Liver (tissue), 9 donors: ENCODE results near the gene PPP2R2B. TPM values are rescaled to one million over a fixed set of nuclear protein-coding genes. Genes with fewer than 3 reads are reported as not detected.

ENCODE experiments used
- DNase-seq: peaks from one replicate; pipeline ENCODE4 v3.0.0-alpha.2; 2017; ENCODE audit warnings: low spot score
- H3K27ac ChIP-seq, 2 donors: one replicate each; pipeline ENCODE4 v1.7.0; 2013; ENCODE audit warnings: inconsistent platforms in 2 of 2, low read length in 2 of 2, control low read depth in 1 of 2, low read depth in 1 of 2, mild to moderate bottlenecking in 1 of 2
- H3K27me3 ChIP-seq, 4 donors: one replicate each; pipeline versions ENCODE4 v1.6.1 to v1.7.0; 2013; ENCODE audit warnings: low read length in 3 of 4, inconsistent platforms in 1 of 4, mild to moderate bottlenecking in 1 of 4, moderate library complexity in 1 of 4; ENCODE audit not compliant: control insufficient read depth in 4 of 4, insufficient read depth in 4 of 4
- H3K36me3 ChIP-seq, 4 donors: one replicate each; pipeline versions ENCODE4 v1.6.1 to v1.7.0; 2013; ENCODE audit warnings: low read length in 3 of 4, mild to moderate bottlenecking in 3 of 4, low read depth in 1 of 4, moderate library complexity in 1 of 4; ENCODE audit not compliant: control insufficient read depth in 4 of 4, insufficient read depth in 3 of 4
- H3K4me1 ChIP-seq, 4 donors: one replicate each; pipeline versions ENCODE4 v1.6.1 to v1.7.0; 2013; ENCODE audit warnings: low read length in 3 of 4, mild to moderate bottlenecking in 3 of 4, moderate library complexity in 1 of 4; ENCODE audit not compliant: control insufficient read depth in 4 of 4, insufficient read depth in 4 of 4
- H3K4me3 ChIP-seq, 3 donors: one replicate each; pipeline versions ENCODE4 v1.6.1 to v1.7.0; 2013; ENCODE audit warnings: low read length in 3 of 3, control low read depth in 1 of 3, low read depth in 1 of 3, mild to moderate bottlenecking in 1 of 3
- H3K9ac ChIP-seq, 2 donors: one replicate each; pipeline ENCODE4 v1.7.0; 2013; ENCODE audit warnings: low read length in 2 of 2, mild to moderate bottlenecking in 2 of 2, moderate library complexity in 2 of 2, control low read depth in 1 of 2, low read depth in 1 of 2
- H3K9me3 ChIP-seq, 4 donors: one replicate each; pipeline versions ENCODE4 v1.6.1 to v1.7.0; 2013; ENCODE audit warnings: low read length in 3 of 4; ENCODE audit not compliant: control insufficient read depth in 4 of 4
- ATF3 ChIP-seq: IDR thresholded peaks from 2 replicates; pipeline ENCODE4 v1.6.1; 2016; ENCODE audit warnings: antibody characterized with exemption
- CTCF ChIP-seq: fragments of 150-350 bp; IDR thresholded peaks from 2 replicates; pipeline ENCODE4 v1.5.1; 2017; ENCODE audit warnings: improper control_type of control experiment, low read depth, low read length; ENCODE audit not compliant: missing input control
- EGR1 ChIP-seq, 2 donors: IDR thresholded peaks; 2 replicates each; pipeline ENCODE4 v1.6.1; 2016 to 2018; ENCODE audit warnings: antibody characterized with exemption in 2 of 2, low read depth in 2 of 2
- FOXA2 ChIP-seq: IDR thresholded peaks from 2 replicates; pipeline ENCODE4 v1.6.1; 2016; ENCODE audit warnings: antibody characterized with exemption
- GABPA ChIP-seq, 2 donors: IDR thresholded peaks in 1 of 2; conservative IDR thresholded peaks in 1 of 2; 2 replicates each; pipeline ENCODE4 v1.6.1; 2016; ENCODE audit warnings: antibody characterized with exemption in 2 of 2, mild to moderate bottlenecking in 1 of 2, moderate library complexity in 1 of 2
- HNF4G ChIP-seq: IDR thresholded peaks from 2 replicates; pipeline ENCODE4 v1.6.1; 2016; ENCODE audit warnings: antibody characterized with exemption
- JUND ChIP-seq, 2 donors: IDR thresholded peaks; 2 replicates each; pipeline ENCODE4 v1.6.1; 2016; ENCODE audit warnings: antibody characterized with exemption in 2 of 2
- NR2F2 ChIP-seq: IDR thresholded peaks from 2 replicates; pipeline ENCODE4 v1.6.1; 2016; ENCODE audit warnings: antibody characterized with exemption
- RAD21 ChIP-seq, 2 donors: IDR thresholded peaks; 2 replicates each; pipeline ENCODE4 v1.6.1; 2016; ENCODE audit warnings: antibody characterized with exemption in 2 of 2, mild to moderate bottlenecking in 2 of 2
- REST ChIP-seq: IDR thresholded peaks from 2 replicates; pipeline ENCODE4 v1.6.1; 2016; ENCODE audit warnings: antibody characterized with exemption, mild to moderate bottlenecking
- SP1 ChIP-seq: IDR thresholded peaks from 2 replicates; pipeline ENCODE4 v1.6.1; 2018; ENCODE audit warnings: antibody characterized with exemption, mild to moderate bottlenecking
- TAF1 ChIP-seq: conservative IDR thresholded peaks from 2 replicates; pipeline ENCODE4 v1.6.1; 2016; ENCODE audit warnings: antibody characterized with exemption, mild to moderate bottlenecking
- ZBTB33 ChIP-seq: IDR thresholded peaks from 2 replicates; pipeline ENCODE4 v1.6.1; 2016; ENCODE audit warnings: antibody characterized with exemption
- WGBS: extraction: QIAGEN DNeasy Blood & Tissue Kit; methylation state at CpG from one replicate; pipeline ENCODE4 v1.1.7; 2013; 5-methylcytosine and 5-hydroxymethylcytosine counted together
- polyA plus RNA-seq, 2 donors: library from polyadenylated mRNA; stranded (reverse) in 1 of 2; unstranded in 1 of 2; fragments of 200-250 nt in 1 of 2; fragments of >200 nt in 1 of 2; fragmentation: Nextera tagmentation in 1 of 2; extraction: Ambion mirVana in 1 of 2; gene quantifications; one replicate each; pipeline versions ENCODE4 v1.2.1 to v1.2.3, GENCODE V29; 2013 to 2015
- total RNA-seq, 2 donors: library from RNA; depleted of rRNA; stranded (reverse); fragments of >200 nt; gene quantifications; one replicate each; pipeline ENCODE4 v1.2.3, GENCODE V29; 2014
- donor health status: healthy.
- donor health status: healthy.
- donor health status: healthy.
- donor health status: healthy.
- donor health status: healthy.

PPP2R2B gene
- total and polyA plus RNA-seq, 4 donors = 0.15 to 6.3 (median 0.40) TPM

GRCh38 chr5:146549615-146550014 lies 328.9 kb downstream of the PPP2R2B start (continued):
- no peak for TF ChIP-seq CTCF
- no peak for TF ChIP-seq GABPA (IDR thresholded peaks at IDR 0.05 in 1 of 2, conservative IDR thresholded peaks at IDR 0.05 in 1 of 2)
- TF ChIP-seq FOXA2 = no peak
- TF ChIP-seq HNF4G = no peak
- TF ChIP-seq ZBTB33 = no peak
- no peak for TF ChIP-seq NR2F2
- TF ChIP-seq JUND (IDR thresholded peaks at IDR 0.05) = no peak
- TF ChIP-seq TAF1 = no peak
- no peak for TF ChIP-seq RAD21 (IDR thresholded peaks at IDR 0.05)
- no peak for TF ChIP-seq EGR1 (IDR thresholded peaks at IDR 0.05; ENCODE audit: low read depth in 2 of 2)

GRCh38 chr5:146548781-146549449 lies 329.6 kb downstream of the PPP2R2B start:
- WGBS = 38% methylated on average over 2 of the region's 2 CpGs
- no peak for DNase-seq
- Histone ChIP-seq H3K36me3 (no peaks in the 10 kb centered on the region), H3K27ac (no peak overlapping the region), H3K27me3 (peaks cover 0 to 3% (median 0%) of the 10 kb centered on the region in 4 donors), H3K4me3 (no peak overlapping the region), H3K9me3 (no peaks in the 10 kb centered on the region), H3K4me1 (no peaks in the 10 kb centered on the region), H3K9ac (no peak overlapping the region)
- TF ChIP-seq SP1 (no peak), EGR1 (IDR thresholded peaks at IDR 0.05; ENCODE audit: low read depth in 2 of 2) (no peak), ZBTB33 (no peak), ATF3 (no peak), HNF4G (no peak), RAD21 (IDR thresholded peaks at IDR 0.05) (no peak), REST (no peak), NR2F2 (no peak)
